ENCODE data around the gene MARCHF3.
"Not testable (repeated sequence)": the region's sequence is repeated elsewhere in the genome, so short reads cannot be mapped to it uniquely, and the experiment has no call there.

MARCHF3 gene

DNA sequence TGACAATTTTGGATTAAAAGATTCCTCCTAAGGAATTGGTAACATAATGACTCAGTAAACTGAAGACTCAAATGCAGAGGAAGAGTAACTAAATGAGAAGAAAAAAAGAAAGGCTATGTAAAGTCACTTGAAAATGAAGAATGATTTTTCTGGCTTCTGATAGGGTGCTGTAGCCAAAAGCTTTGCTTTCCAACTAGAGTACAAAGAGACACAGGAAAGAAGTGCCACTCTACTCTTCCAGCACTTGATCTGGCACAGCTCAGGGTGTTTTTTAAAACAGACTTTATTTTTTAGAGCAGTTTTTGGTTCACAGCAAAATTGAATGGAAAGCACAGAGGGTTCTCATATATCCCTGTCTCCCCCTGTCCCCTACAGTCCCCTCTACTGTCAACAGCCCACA is 130.9 kb downstream of the MARCHF3 start (continued):
- TF ChIP-seq, protein P1, sequence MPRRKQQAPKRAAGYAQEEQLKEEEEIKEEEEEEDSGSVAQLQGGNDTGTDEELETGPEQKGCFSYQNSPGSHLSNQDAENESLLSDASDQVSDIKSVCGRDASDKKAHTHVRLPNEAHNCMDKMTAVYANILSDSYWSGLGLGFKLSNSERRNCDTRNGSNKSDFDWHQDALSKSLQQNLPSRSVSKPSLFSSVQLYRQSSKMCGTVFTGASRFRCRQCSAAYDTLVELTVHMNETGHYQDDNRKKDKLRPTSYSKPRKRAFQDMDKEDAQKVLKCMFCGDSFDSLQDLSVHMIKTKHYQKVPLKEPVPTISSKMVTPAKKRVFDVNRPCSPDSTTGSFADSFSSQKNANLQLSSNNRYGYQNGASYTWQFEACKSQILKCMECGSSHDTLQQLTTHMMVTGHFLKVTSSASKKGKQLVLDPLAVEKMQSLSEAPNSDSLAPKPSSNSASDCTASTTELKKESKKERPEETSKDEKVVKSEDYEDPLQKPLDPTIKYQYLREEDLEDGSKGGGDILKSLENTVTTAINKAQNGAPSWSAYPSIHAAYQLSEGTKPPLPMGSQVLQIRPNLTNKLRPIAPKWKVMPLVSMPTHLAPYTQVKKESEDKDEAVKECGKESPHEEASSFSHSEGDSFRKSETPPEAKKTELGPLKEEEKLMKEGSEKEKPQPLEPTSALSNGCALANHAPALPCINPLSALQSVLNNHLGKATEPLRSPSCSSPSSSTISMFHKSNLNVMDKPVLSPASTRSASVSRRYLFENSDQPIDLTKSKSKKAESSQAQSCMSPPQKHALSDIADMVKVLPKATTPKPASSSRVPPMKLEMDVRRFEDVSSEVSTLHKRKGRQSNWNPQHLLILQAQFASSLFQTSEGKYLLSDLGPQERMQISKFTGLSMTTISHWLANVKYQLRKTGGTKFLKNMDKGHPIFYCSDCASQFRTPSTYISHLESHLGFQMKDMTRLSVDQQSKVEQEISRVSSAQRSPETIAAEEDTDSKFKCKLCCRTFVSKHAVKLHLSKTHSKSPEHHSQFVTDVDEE (CRISPR knock-in tag; IDR thresholded peaks at IDR 0.05), result no peak
- no peak for TF ChIP-seq PPARA (CRISPR knock-in tag; IDR thresholded peaks at IDR 0.05; ENCODE audit: borderline replicate concordance)

DNA sequence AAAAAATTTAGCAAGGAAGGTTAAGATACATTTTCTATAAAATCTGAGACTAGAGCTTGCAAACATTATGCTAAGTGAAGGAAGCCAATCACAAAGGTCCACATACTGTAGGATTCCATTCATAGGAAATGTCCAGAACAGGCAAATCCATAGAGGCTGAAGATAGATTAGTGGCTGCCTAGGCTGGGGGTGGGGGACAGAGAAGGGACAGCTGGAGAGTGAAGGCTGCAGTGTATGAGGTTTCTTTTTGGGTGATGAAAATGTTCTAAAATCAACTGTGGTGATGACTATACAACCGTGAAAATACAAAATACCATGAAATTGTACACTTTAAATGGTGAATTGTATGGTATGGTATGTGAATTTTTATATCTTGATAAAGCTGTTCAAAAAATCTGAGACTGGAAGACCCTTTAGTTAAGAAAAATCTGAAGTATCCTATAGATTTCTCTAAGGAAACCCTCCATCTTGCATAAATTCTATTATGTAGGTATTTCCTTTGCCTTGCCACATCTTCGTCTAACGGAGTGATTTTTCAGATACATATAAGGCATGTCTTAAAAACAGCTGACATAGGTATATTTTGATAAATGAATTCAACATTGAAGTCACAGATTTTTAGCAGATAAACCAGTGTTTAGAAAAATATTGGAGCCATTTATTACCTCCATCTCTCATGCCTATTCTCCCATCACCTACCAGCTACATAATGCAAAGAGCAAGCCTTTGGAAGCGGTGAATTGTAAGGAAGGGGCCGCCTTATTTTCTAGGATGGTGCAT is 132.3 kb downstream of the MARCHF3 start:
- ATAC-seq, result no peak
- TF ChIP-seq ZC3H10 (CRISPR knock-in tag; IDR thresholded peaks at IDR 0.05) (no peak), TOX (CRISPR knock-in tag; IDR thresholded peaks at IDR 0.05; ENCODE audit: borderline replicate concordance) (no peak)

DNA sequence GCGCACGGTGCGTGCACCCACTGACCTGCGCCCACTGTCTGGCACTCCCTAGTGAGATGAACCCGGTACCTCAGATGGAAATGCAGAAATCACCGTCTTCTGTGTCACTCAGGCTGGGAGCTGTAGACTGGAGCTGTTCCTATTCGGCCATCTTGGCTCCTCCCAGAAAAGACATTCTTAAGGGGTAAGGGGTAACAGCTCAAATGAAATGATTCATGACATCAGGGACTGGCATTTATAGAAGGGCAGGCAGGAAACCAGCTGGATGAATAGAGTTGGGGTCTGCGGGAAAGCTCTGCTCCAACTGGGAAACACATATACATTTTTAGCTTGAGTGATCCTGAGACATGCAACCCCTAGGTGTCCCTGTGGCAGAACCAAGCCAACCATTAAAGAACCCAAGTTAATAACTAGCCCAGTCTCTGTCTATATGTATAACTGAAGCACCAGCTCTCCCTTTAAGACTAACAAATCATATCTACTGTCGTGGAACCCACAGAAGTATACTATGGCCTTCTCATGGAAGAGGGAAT is 134.1 kb downstream of the MARCHF3 start:
- TF ChIP-seq CSDC2 (CRISPR knock-in tag; IDR thresholded peaks at IDR 0.05) (no peak), RARB (CRISPR knock-in tag; IDR thresholded peaks at IDR 0.05) (no peak), ZC3H10 (CRISPR knock-in tag; IDR thresholded peaks at IDR 0.05) (no peak), TCF4 (CRISPR knock-in tag; IDR thresholded peaks at IDR 0.05; ENCODE audit: borderline replicate concordance) (no peak), GLIS3 (CRISPR knock-in tag; IDR thresholded peaks at IDR 0.05) (no peak), TOX (CRISPR knock-in tag; IDR thresholded peaks at IDR 0.05; ENCODE audit: borderline replicate concordance) (no peak), ZFP30 (CRISPR knock-in tag; IDR thresholded peaks at IDR 0.05) (no peak)
- TF ChIP-seq, protein P2, sequence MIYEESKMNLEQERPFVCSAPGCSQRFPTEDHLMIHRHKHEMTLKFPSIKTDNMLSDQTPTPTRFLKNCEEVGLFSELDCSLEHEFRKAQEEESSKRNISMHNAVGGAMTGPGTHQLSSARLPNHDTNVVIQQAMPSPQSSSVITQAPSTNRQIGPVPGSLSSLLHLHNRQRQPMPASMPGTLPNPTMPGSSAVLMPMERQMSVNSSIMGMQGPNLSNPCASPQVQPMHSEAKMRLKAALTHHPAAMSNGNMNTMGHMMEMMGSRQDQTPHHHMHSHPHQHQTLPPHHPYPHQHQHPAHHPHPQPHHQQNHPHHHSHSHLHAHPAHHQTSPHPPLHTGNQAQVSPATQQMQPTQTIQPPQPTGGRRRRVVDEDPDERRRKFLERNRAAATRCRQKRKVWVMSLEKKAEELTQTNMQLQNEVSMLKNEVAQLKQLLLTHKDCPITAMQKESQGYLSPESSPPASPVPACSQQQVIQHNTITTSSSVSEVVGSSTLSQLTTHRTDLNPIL (CRISPR knock-in tag; IDR thresholded peaks at IDR 0.05; ENCODE audit: low read depth), result no peak
- TF ChIP-seq, protein P3, sequence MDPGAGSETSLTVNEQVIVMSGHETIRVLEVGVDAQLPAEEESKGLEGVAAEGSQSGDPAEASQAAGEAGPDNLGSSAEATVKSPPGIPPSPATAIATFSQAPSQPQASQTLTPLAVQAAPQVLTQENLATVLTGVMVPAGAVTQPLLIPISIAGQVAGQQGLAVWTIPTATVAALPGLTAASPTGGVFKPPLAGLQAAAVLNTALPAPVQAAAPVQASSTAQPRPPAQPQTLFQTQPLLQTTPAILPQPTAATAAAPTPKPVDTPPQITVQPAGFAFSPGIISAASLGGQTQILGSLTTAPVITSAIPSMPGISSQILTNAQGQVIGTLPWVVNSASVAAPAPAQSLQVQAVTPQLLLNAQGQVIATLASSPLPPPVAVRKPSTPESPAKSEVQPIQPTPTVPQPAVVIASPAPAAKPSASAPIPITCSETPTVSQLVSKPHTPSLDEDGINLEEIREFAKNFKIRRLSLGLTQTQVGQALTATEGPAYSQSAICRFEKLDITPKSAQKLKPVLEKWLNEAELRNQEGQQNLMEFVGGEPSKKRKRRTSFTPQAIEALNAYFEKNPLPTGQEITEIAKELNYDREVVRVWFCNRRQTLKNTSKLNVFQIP (CRISPR knock-in tag; IDR thresholded peaks at IDR 0.05; ENCODE audit: borderline replicate concordance, low read depth), result no peak
- TF ChIP-seq, protein P4, sequence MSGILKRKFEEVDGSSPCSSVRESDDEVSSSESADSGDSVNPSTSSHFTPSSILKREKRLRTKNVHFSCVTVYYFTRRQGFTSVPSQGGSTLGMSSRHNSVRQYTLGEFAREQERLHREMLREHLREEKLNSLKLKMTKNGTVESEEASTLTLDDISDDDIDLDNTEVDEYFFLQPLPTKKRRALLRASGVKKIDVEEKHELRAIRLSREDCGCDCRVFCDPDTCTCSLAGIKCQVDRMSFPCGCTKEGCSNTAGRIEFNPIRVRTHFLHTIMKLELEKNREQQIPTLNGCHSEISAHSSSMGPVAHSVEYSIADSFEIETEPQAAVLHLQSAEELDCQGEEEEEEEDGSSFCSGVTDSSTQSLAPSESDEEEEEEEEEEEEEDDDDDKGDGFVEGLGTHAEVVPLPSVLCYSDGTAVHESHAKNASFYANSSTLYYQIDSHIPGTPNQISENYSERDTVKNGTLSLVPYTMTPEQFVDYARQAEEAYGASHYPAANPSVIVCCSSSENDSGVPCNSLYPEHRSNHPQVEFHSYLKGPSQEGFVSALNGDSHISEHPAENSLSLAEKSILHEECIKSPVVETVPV (CRISPR knock-in tag; IDR thresholded peaks at IDR 0.05), result no peak
- ATAC-seq, result no peak

DNA sequence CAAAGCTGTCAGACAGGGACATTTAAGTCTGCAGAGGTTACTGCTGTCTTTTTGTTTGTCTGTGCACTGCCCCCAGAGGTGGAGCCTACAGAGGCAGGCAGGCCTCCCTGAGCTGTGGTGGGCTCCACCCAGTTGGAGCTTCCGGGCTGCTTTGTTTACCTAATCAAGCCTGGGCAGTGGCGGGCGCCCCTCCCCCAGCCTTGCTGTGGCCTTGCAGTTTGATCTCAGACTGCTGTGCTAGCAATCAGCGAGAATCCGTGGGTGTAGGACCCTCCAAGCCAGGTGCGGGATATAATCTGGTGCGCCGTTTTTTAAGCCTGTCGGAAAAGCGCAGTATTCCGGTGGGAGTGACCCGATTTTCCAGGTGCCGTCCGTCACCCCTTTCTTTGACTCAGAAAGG is 134.6 kb downstream of the MARCHF3 start:
- not testable (repeated sequence) for ATAC-seq

DNA sequence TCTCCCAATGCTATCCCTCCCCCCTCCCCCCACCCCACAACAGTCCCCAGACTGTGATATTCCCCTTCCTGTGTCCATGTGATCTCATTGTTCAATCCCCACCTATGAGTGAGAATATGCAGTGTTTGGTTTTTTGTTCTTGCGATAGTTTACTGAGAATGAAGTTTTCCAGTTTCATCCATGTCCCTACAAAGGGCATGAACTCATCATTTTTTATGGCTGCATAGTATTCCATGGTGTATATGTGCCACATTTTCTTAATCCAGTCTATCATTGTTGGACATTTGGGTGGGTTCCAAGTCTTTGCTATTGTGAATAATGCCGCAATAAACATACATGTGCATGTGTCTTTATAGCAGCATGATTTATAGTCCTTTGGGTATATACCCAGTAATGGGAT is 139.9 kb downstream of the MARCHF3 start:
- ATAC-seq, result not testable (repeated sequence)

DNA sequence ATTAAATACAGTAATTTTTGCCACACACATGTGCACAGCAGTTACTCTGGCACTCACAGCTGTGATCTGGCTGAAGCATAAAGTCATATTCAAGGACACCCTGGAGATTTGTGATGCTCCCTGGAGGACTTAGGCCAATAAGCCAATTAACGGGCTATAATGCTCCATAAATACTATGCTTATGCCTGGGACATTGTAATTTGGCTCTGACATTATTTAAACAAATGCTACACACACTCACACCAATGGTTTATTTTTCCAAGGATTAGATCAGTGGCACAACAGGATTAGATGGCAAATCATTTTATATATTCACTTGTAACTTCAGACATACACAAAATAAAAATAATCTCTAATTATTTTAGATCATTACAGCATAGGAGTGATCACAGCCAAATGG is 142.2 kb downstream of the MARCHF3 start:
- no peak for ATAC-seq
- TF ChIP-seq RARB (CRISPR knock-in tag; IDR thresholded peaks at IDR 0.05), result no peak
- TF ChIP-seq TOX (CRISPR knock-in tag; IDR thresholded peaks at IDR 0.05; ENCODE audit: borderline replicate concordance), result no peak
- TF ChIP-seq BACH2 (CRISPR knock-in tag; IDR thresholded peaks at IDR 0.05; ENCODE audit: borderline replicate concordance), result no peak
- no peak for TF ChIP-seq ESRRG (CRISPR knock-in tag; IDR thresholded peaks at IDR 0.05)
